Measurements from ENCODE around the gene SRRD.

- TF ChIP-seq POLR2A (IDR thresholded peaks at IDR 0.05; ENCODE audit: low read depth, low read length) (no peak), POLR2AphosphoS5 (IDR thresholded peaks at IDR 0.05; ENCODE audit: low read depth, low read length) (no peak), TAF1 (IDR thresholded peaks at IDR 0.05; ENCODE audit: borderline replicate concordance, low read depth, low read length) (no peak)
Observed at GRCh38 chr22:26540119-26540518, 56.4 kb downstream of the SRRD start.
